DMS 273 (cell line): ENCODE results near the gene EXOC4.

Experiments
- DNase-seq: peaks from one replicate; lab custom pipeline; 2025; ENCODE audit not compliant: unreplicated experiment; lab: John Stamatoyannopoulos, UW

The EXOC4 gene

GRCh38 chr7:133696056-133696455, 443.2 kb downstream of the EXOC4 start:
- DNase-seq: no peak

DNA sequence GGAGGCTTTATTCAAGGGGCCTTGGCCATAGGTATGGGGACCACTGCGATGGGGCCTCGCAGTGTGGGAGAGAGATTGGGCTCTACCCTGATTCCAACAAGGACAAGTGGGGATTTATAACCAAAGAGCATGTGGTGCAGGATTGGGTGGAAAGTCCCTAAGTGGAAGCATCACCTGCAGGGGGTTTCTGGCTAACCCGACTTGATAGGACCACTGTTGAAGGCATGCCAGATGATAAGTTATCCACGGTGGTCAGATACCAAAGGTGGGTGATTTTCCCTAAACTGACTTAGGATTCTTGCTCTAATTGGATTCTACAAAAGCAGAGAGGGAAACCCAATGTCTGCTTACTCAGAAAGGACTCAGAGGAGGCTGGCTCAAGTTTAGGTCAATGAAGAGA, 444.7 kb downstream of the EXOC4 start:
- DNase-seq: no peak

- no peak for DNase-seq
Observed at GRCh38 chr7:133698127-133698526, 445.2 kb downstream of the EXOC4 start.

- DNase-seq: no peak
Observed at GRCh38 chr7:133699386-133699785, 446.5 kb downstream of the EXOC4 start.

DNA sequence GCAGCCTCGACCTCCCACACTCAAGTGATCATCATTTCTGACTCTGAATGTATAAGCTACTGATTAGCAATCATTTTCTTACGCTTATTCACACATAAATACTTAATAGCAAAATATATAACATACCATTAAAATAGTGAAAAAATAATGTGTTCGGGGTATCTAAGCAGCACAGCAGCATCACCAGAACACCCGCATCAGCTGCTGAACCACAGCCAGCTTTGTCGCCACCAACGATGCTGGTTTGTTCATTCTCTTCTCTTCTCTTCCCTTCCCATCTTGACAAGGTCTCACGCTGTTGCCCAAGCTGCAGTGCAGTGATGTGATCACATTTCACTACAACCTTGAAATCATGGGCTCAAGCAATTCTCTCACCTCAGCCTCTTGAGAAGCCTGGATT, 449.2 kb downstream of the EXOC4 start:
- DNase-seq: no peak

DNA sequence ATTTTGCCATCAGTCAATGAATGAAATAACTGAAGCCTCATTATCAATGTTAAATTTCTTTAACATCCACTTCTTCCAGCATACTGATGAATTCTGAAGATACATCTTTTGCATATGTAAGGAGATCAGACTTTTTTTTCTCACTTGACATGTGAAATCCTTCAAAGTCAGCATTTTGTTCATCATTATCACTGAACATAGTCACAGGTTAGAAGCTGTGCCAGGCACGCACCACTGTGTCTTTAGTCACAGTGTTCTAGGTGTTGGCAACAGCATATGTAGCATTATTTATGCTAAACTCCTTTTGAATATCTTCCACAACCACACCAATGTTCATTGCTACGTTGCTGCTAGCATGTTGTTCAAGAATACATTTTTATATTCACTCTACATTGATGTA, 450.1 kb downstream of the EXOC4 start:
- no peak for DNase-seq

GRCh38 chr7:133703547-133703946, 450.7 kb downstream of the EXOC4 start:
- no peak for DNase-seq

DNA sequence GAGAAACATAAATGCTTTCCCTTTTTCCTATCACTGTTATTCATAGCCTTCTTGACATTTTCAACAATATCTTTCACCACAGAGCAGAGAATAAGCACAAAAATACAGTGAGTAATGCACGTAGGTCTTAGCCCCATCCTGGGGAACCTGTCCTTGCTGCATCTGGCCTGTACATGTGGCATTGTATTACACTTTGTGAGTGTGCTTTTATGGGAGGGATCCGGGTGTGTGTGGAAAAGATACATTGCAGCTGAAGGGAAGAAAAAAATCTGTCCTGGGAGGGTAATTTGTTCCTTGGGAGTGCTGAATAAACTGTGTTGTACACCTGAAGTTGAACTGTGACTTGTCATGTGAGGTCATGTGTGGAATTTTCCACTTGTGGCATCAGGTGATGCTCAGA, 451.6 kb downstream of the EXOC4 start:
- DNase-seq: no peak

DNA sequence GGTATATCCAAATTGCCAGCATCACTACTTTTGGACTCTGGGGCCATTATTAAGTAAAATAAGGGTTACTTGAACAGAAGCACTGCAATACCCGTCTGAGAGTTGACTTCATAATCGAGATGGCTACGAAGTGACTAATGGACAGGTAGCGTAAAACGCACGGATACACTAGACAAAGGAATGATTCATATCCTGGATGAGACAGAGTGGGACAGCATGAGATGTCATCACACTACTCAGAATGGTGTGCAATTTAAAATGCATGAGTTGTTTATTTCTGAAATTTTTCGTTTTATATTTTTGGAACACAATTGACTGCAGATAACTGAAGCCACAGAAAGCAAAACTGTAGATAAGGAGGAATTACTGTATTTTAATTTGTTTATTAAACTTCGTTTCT, 452.7 kb downstream of the EXOC4 start:
- DNase-seq: no peak

DNA sequence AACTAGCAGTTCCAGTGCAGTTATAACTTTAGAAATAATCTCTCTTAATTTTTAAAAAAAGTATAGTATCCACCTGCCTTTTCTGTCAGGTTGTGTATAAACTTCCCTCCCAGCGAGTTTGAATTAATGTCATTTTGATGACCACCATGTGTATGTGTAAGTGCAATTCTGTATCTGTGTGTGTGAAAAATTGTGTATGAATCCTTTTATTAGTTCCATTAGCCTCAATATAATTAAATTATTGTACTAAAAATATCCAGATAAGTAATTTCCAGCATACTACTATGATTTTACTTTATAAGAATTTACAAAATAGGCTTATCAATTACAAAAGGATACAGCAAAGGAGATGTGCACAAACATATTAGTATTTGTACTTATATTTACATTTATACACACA, 453.1 kb downstream of the EXOC4 start:
- no peak for DNase-seq

DNA sequence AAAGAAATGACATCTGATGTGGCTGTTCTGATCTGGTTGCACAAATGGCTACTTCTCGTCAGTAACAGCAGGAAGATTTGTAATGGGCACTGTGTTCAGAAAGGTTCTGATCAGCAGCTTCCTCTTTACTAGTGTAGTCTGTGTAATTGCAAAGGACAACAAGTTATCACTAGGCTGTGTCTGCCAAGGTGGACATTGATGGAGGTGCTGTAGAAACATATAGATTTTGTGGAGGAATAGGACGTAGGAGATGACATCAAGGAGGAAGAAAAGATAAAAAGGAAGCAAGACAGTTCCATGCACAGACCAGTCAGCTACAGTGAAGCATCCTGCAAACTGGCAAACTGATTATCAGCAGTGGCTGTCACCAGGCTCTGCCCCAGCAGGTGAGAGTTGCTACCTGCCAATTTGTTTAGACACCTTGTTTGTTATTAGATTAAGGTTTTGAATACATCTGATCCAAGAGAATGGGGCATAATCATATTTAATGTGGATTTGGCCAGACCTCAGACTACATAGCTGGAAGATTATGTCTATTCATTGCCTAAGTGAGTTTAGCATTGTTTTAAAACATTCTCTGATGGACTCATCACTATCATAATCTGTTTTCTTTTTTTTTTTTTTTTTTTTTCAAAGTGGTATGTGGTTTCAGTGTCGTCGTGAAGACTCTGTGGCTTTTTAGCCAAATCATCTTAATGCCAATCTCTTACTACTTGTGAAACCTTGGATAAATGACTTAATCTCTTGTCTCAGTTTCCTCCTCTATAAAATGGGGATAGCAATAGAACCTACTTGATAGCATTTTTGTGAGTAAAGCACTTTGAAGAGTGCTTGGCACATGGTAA, 456.4 kb downstream of the EXOC4 start:
- DNase-seq: no peak

GRCh38 chr7:133712544-133712943, 459.7 kb downstream of the EXOC4 start:
- DNase-seq: no peak

- no peak for DNase-seq
Observed at GRCh38 chr7:133714654-133715053, 461.8 kb downstream of the EXOC4 start.

- no peak for DNase-seq
Observed at GRCh38 chr7:133718131-133718530, 465.3 kb downstream of the EXOC4 start.

- no peak for DNase-seq
Observed at GRCh38 chr7:133723044-133723443, 470.2 kb downstream of the EXOC4 start.

DNA sequence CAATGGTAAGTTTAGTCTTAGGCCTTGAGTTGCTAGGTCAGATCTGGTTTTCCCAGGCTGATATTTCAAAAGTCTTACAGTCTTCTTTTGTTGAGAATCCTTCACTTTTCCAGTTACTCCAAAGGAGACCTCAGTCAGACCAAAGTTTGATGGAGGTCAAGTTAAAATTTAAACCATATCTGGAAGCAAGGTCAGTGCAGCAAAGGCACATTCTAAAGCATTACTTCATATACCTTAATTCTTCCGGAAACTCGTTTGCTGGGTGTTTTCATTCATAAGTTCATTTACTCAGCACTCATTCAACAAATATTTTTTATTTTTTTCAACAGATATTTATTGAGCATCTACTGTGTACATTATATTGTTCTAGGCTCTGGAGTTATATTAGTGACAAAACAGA, 471.3 kb downstream of the EXOC4 start:
- no peak for DNase-seq

GRCh38 chr7:133724694-133725093, 471.8 kb downstream of the EXOC4 start:
- no peak for DNase-seq

- no peak for DNase-seq
Observed at GRCh38 chr7:133727476-133728214, 474.8 kb downstream of the EXOC4 start.

DNA sequence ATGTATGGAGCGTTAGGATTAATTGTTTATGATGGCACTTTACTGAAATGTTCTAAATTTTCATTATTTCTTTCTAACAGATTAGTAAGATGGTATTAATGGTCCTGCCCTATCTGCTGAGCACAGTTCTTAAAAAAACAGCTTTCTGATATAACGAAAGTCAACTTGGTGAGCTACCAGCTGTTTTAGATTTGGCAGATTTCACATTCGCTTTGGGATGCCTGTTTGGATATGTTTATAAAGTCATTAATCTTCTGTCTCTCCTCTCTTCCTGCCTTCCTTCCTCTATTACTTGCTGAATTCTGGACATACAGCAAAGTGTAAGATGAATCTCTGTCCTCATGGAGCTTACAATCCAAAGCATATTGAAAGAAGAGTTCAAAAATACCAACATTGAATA, 477.5 kb downstream of the EXOC4 start:
- DNase-seq: no peak

DNA sequence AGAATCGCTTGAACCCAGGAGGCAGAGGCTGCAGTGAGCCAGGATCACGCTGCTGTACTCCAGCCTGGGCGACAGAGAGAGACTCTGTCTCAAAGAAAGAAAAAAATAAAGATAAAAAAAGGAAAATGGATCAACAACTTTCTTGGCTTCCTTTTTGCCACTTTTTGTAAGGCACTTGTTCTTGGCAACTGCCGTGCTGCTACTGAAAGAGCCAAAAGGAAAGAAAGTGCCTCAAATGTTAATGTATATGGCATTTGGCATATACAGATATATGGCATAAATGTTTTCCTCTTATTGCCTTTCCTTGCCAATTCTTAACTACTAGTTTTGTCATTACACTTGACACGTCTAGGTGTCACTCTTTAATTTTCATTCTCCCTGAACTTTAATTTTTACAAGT, 480.5 kb downstream of the EXOC4 start:
- no peak for DNase-seq

GRCh38 chr7:133735222-133735621, 482.3 kb downstream of the EXOC4 start:
- DNase-seq: no peak

- no peak for DNase-seq
Observed at GRCh38 chr7:133739817-133740216, 486.9 kb downstream of the EXOC4 start.
